ENCODE measurements around the gene TMPRSS6. TPM values are rescaled to one million over a fixed set of nuclear protein-coding genes. Genes with fewer than 3 reads are reported as not detected.

The TMPRSS6 gene
- polyA plus RNA-seq, 3 donors: not detected

DNA sequence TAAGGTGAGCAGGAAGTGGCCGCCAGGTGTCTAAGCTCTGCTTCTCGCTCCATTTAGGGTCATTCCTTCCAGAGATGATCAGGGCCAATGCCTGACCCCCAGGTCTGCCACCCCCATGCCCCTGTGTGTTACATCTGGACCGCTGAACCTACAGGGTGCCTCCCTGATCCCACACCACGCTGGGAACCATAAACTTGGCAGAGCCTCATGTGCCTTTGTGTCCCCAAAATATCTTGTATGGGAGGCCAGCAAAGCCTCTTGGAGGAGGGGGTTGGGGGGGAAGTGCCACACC, 94.0 kb downstream of the TMPRSS6 start:
- intact Hi-C loops (cut with micrococcal nuclease): no loop called here
- Histone ChIP-seq H3K4me3 (replicated peaks in 1 of 3; ENCODE audit: low read depth in 2 of 3, low read length in 3 of 3) (no peak overlapping the region), H3K27me3 (ENCODE audit: control insufficient read depth in 2 of 2, insufficient read depth in 2 of 2, low read length in 2 of 2) (no peaks in the 10 kb centered on the region), H4K20me1 (ENCODE audit: insufficient read depth, low read length) (peaks cover 20% of the 10 kb centered on the region), H3K4me2 (replicated peaks; ENCODE audit: extremely low read depth, low read length, poor library complexity, severe bottlenecking) (no peak overlapping the region), H3K27ac (ENCODE audit: low read depth in 1 of 2, low read length in 2 of 2) (no peak overlapping the region), H3K36me3 (replicated peaks in 1 of 2; ENCODE audit: control insufficient read depth in 1 of 2, insufficient read depth in 2 of 2, low read length in 2 of 2) (peaks cover 0 to 9% of the 10 kb centered on the region in 2 donors), H3K4me1 (ENCODE audit: control insufficient read depth in 1 of 2, insufficient read depth in 2 of 2, low read length in 2 of 2) (peaks cover 18 to 26% of the 10 kb centered on the region in 2 donors), H3K79me2 (ENCODE audit: insufficient read depth, low read length) (peaks cover 21% of the 10 kb centered on the region), H3K9me3 (replicated peaks in 1 of 2; ENCODE audit: control insufficient read depth in 1 of 2, insufficient read depth in 1 of 2, low read length in 2 of 2) (no peaks in the 10 kb centered on the region), H2AFZ (ENCODE audit: insufficient read depth, low read depth, low read length, poor library complexity, severe bottlenecking) (no peak overlapping the region), H3K9ac (ENCODE audit: insufficient read depth, low read length, poor library complexity, severe bottlenecking) (no peak overlapping the region)
- Mint-ChIP-seq H3K4me3 (no peak overlapping the region), H3K27ac (no peak overlapping the region), H3K36me3 (peaks cover 11 to 18% of the 10 kb centered on the region in 2 donors), H3K9me3 (peaks cover 0 to 2% (median 0%) of the 10 kb centered on the region in 7 donors), H3K27me3 (ENCODE audit: low read depth in 3 of 3) (peaks cover 0 to 1% (median 1%) of the 10 kb centered on the region in 3 donors), H3K4me1 (peaks cover 29% of the 10 kb centered on the region)
- no peak for DNase-seq
- WGBS (ENCODE audit: insufficient coverage): 84% methylated on average over 2 of the region's 4 CpGs
- TF ChIP-seq, protein P1, sequence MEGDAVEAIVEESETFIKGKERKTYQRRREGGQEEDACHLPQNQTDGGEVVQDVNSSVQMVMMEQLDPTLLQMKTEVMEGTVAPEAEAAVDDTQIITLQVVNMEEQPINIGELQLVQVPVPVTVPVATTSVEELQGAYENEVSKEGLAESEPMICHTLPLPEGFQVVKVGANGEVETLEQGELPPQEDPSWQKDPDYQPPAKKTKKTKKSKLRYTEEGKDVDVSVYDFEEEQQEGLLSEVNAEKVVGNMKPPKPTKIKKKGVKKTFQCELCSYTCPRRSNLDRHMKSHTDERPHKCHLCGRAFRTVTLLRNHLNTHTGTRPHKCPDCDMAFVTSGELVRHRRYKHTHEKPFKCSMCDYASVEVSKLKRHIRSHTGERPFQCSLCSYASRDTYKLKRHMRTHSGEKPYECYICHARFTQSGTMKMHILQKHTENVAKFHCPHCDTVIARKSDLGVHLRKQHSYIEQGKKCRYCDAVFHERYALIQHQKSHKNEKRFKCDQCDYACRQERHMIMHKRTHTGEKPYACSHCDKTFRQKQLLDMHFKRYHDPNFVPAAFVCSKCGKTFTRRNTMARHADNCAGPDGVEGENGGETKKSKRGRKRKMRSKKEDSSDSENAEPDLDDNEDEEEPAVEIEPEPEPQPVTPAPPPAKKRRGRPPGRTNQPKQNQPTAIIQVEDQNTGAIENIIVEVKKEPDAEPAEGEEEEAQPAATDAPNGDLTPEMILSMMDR (IDR thresholded peaks at IDR 0.05): no peak

Other genes with a start within 250 kb of the TMPRSS6 start
- gene NCF4, start 248.7 kb downstream of the TMPRSS6 start, polyA plus RNA-seq: 100 to 1,000 TPM; 206 to 249 (median 209) TPM
- gene CSF2RB, start 196.1 kb downstream of the TMPRSS6 start, polyA plus RNA-seq: 10 to 100 TPM; 29.9 to 91.1 (median 52.7) TPM
- gene TST, start 90.3 kb downstream of the TMPRSS6 start, polyA plus RNA-seq: 10 to 100 TPM; 17.3 to 41.7 (median 34.5) TPM
- 10 to 100 TPM; 27.9 to 53.7 (median 51.2) TPM for gene MPST, start 90.0 kb downstream of the TMPRSS6 start, polyA plus RNA-seq
- gene KCTD17, start 58.0 kb downstream of the TMPRSS6 start, polyA plus RNA-seq: 10 to 100 TPM in 1 of 3 donors, 1 to 10 TPM in 2; 8.4 to 40.0 (median 9.0) TPM
- 1 to 10 TPM in 1 of 3 donors, under 1 TPM in 2; 0.05 to 1.7 (median 0.60) TPM for gene IL2RB, start 40.2 kb upstream of the TMPRSS6 start, polyA plus RNA-seq
- gene C1QTNF6, start 78.5 kb upstream of the TMPRSS6 start, polyA plus RNA-seq: 1 to 10 TPM in 1 of 3 donors, under 1 TPM in 2; 0.14 to 2.3 (median 0.24) TPM
- gene SSTR3, start 102.8 kb upstream of the TMPRSS6 start, polyA plus RNA-seq: under 1 TPM in 1 of 3 donors, not detected in 2; 0.04 TPM
- gene RAC2, start 134.6 kb upstream of the TMPRSS6 start, polyA plus RNA-seq: 100 to 1,000 TPM; 360 to 529 (median 526) TPM
- 100 to 1,000 TPM in 1 of 3 donors, 10 to 100 TPM in 2; 51.0 to 254 (median 70.0) TPM for gene CYTH4, start 172.8 kb upstream of the TMPRSS6 start, polyA plus RNA-seq

Data from CD14-positive monocyte (primary cell).